Breast epithelium (tissue), 4 donors: ENCODE measurements around the gene MGAT5. TPM values are rescaled to one million over a fixed set of nuclear protein-coding genes. Genes with fewer than 3 reads are reported as not detected.

ENCODE experiments used
- DNase-seq, 2 donors: peaks; one replicate each; pipeline ENCODE4 v3.0.0-alpha.2; 2019; ENCODE audit warnings: low spot score in 2 of 2
- H3K27ac ChIP-seq, 2 donors: fragments of 200-600 bp; sonication (generic) in 1 of 2; one replicate each; pipeline ENCODE4 v1.5.1; 2016 to 2019; ENCODE audit warnings: mild to moderate bottlenecking in 1 of 2
- H3K27me3 ChIP-seq, 2 donors: fragments of 200-600 bp; sonication (generic) in 1 of 2; one replicate each; pipeline versions ENCODE4 v1.5.1 to v1.6.0; 2017 to 2019; ENCODE audit warnings: control low read depth in 1 of 2, mild to moderate bottlenecking in 1 of 2
- H3K36me3 ChIP-seq: fragments of 200-600 bp; one replicate; pipeline ENCODE4 v1.5.1; 2019
- H3K4me1 ChIP-seq, 2 donors: fragments of 200-600 bp; sonication (generic); one replicate each; pipeline ENCODE4 v1.5.1; 2016 to 2019; ENCODE audit warnings: control low read depth in 1 of 2
- H3K4me3 ChIP-seq, 3 donors: fragments of 200-600 bp; sonication (generic); 1 replicate in 2 of 3; 2 replicates in 1 of 3; pipeline ENCODE4 v1.5.1; 2016 to 2019; ENCODE audit warnings: mild to moderate bottlenecking in 3 of 3, moderate library complexity in 2 of 3
- H3K9me3 ChIP-seq, 2 donors: fragments of 200-600 bp; sonication (generic) in 1 of 2; one replicate each; pipeline ENCODE4 v1.5.1; 2016 to 2019; ENCODE audit warnings: control low read depth in 1 of 2
- POLR2A ChIP-seq: fragments of 450-650 bp; IDR thresholded peaks from one replicate; pipeline ENCODE4 v1.6.1; 2016; ENCODE audit warnings: antibody characterized with exemption, mild to moderate bottlenecking, moderate library complexity
- POLR2AphosphoS5 ChIP-seq, 3 donors: sonication (generic); formaldehyde crosslinking; IDR thresholded peaks; one replicate each; pipeline ENCODE4 v1.6.1; 2017; ENCODE audit warnings: antibody characterized with exemption in 3 of 3
- intact Hi-C: fragments of 100-400 bp; cut with DNase I; formaldehyde crosslinking; loops from one replicate; pipeline ENCODE4 v1.15.1; 2023; ENCODE audit warnings: low total_unique reads
- total RNA-seq, 3 donors: library from RNA; depleted of rRNA; stranded (reverse); fragments of >200 nt; gene quantifications; one replicate each; pipeline ENCODE4 v1.1.0, GENCODE V29; 2016
- TF ChIP-seq, protein P1 (sequence below), 3 donors: fragments of 450-650 bp; IDR thresholded peaks; one replicate each; pipeline ENCODE4 v1.5.1; 2016 to 2017; ENCODE audit warnings: antibody characterized with exemption in 3 of 3, mild to moderate bottlenecking in 3 of 3, moderate library complexity in 3 of 3

MGAT5 gene
- total RNA-seq, 3 donors from 2014 or later: 30.5 to 42.6 (median 34.4) TPM

DNA sequence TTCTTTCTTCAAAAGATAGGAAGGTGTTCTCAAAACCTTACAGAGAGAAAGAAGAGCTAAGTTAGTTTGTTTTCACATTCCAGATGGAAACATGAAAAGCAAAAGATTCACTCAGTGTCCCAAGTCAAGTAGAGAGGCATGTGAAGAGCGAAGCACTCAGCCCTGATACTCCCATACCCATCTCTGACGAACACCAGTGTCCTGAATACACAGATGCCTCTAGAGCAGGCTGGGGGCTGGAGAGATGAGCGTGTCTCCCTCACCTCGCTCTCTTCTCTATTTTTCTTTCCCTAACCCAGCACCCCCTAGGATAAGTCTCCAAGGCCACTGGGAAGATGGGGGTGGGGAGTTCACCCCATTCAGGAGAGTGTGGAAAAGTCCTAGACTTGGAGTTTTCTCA, 237.2 kb downstream of the MGAT5 start:
- no peaks in the 10 kb centered on the region for H3K4me1 ChIP-seq
- H3K4me3 ChIP-seq: no peak overlapping the region
- H3K9me3 ChIP-seq: no peaks in the 10 kb centered on the region
- H3K27ac ChIP-seq: no peak overlapping the region
- DNase-seq: no peak
- TF ChIP-seq POLR2AphosphoS5 (IDR thresholded peaks at IDR 0.05) (no peak), POLR2A (no peak)
- TF ChIP-seq, protein P1, sequence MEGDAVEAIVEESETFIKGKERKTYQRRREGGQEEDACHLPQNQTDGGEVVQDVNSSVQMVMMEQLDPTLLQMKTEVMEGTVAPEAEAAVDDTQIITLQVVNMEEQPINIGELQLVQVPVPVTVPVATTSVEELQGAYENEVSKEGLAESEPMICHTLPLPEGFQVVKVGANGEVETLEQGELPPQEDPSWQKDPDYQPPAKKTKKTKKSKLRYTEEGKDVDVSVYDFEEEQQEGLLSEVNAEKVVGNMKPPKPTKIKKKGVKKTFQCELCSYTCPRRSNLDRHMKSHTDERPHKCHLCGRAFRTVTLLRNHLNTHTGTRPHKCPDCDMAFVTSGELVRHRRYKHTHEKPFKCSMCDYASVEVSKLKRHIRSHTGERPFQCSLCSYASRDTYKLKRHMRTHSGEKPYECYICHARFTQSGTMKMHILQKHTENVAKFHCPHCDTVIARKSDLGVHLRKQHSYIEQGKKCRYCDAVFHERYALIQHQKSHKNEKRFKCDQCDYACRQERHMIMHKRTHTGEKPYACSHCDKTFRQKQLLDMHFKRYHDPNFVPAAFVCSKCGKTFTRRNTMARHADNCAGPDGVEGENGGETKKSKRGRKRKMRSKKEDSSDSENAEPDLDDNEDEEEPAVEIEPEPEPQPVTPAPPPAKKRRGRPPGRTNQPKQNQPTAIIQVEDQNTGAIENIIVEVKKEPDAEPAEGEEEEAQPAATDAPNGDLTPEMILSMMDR (IDR thresholded peaks at IDR 0.05): no peak
- no peaks in the 10 kb centered on the region for H3K27me3 ChIP-seq
- no peaks in the 10 kb centered on the region for H3K36me3 ChIP-seq
- intact Hi-C loops: no loop called here

DNA sequence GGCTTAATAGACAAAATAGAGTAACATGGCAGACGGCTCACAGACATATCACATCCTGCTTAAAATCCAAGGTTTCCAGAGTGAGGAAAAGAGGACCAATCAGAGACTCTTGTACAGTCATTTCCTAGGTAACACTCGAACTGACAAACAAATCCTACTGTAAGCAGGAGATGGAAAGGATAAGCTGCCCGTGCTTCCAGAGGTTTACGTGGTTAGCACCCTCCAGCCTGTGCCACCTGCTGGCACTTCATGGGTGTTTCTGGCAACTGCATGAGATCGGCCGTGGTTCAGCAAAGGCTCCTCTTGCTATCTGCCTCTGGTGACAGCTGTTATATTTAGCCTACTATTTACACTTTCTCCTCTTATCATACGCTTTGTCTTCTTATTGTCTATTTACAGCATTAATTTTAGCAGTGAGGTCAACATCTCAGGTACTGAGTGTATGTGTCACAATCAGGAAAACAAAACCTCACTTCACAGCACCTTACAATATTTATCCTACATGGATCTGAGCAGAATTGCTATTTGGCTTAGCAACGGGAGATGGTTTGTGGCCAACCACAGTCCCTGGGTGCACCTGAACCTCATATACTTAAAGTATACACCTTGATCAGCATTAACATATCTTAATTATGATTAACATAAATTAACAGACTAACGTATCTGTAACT, 238.0 kb downstream of the MGAT5 start:
- TF ChIP-seq, protein P1 (IDR thresholded peaks at IDR 0.05): no peak
- TF ChIP-seq POLR2AphosphoS5 (IDR thresholded peaks at IDR 0.05) (no peak), POLR2A (no peak)
- Histone ChIP-seq H3K36me3 (no peaks in the 10 kb centered on the region), H3K4me1 (no peaks in the 10 kb centered on the region), H3K27me3 (no peaks in the 10 kb centered on the region), H3K27ac (no peak overlapping the region), H3K9me3 (no peaks in the 10 kb centered on the region), H3K4me3 (no peak overlapping the region)
- intact Hi-C loops: no loop called here
- DNase-seq: no peak

DNA sequence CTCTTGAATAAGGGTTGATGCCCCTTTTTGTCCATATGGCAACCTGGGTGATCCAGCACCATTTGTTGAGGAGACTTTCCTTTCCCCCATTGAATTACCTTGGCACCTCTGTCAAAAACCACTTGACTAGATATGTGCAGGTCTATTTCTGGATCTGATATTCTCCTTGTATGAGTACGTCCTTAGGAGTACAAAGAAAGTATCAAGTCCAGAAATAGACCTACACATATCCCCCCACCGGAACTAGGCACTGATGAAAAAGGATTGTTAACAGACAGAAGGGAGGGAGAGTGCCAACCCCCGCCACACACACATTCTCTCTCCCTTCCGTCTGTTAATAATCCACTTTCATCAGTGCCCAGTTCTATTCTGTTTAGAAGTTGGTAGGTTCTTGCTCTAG, 239.9 kb downstream of the MGAT5 start:
- DNase-seq: no peak
- H3K9me3 ChIP-seq: no peaks in the 10 kb centered on the region
- intact Hi-C loops: no loop called here
- no peaks in the 10 kb centered on the region for H3K27me3 ChIP-seq
- H3K4me3 ChIP-seq: no peak overlapping the region
- H3K36me3 ChIP-seq: no peaks in the 10 kb centered on the region
- no peak overlapping the region for H3K27ac ChIP-seq
- no peaks in the 10 kb centered on the region for H3K4me1 ChIP-seq
- TF ChIP-seq, protein P1 (IDR thresholded peaks at IDR 0.05): no peak

DNA sequence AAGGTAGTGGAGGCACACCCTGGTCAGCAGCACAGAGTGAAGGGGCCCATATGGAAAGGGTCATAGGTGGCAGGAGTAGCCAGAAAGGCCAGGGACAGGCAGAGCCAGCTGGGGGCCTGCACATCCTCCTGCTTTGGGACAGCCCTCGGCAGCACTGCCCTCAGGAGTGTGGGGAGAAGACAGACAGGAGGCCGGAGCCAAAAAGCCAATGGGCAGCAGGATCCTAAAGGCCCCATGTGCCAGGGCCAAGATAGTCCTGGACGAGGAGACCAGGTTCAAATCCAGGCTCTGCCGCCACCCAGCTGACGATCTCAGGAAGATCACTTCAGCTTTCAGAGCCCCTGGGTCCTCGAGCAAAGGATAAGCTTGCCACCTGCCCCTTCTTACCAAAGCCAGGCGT, 244.8 kb downstream of the MGAT5 start:
- no peaks in the 10 kb centered on the region for H3K4me1 ChIP-seq

DNA sequence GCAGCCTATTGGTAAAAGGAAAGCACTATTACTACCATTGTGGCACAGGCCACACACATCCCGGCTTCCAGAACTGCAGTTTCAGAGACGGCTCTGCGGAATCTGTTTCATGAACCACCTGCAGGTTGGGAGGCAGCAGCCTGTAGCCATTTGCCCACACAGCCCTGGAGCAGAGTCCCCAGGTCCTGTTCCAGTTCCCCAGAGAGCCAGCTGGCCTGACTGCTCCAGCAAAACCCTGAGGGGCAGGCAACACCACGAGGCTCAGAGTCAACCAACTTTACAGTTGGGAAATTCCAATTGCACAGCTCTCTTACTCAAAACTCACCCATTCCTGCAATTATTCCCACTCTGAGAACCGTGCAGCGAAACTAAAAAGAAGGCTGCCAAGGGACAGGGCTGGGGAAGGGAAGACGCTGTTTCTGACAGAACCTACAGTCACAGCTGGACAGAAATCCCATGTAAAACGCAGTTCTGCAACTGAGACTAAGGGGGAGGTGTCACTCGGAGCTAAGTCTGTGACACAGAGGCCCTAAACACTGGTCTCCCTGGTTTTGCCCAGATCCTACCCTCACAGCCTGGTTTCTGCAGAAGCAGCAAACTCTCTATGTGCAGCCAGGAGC, 245.5 kb downstream of the MGAT5 start:
- Histone ChIP-seq H3K4me3 (no peak overlapping the region), H3K27me3 (no peaks in the 10 kb centered on the region), H3K27ac (no peak overlapping the region), H3K4me1 (no peaks in the 10 kb centered on the region), H3K9me3 (no peaks in the 10 kb centered on the region), H3K36me3 (no peaks in the 10 kb centered on the region)
- TF ChIP-seq POLR2AphosphoS5 (IDR thresholded peaks at IDR 0.05) (no peak), POLR2A (no peak)
- TF ChIP-seq, protein P1 (IDR thresholded peaks at IDR 0.05): no peak
- intact Hi-C loops: no loop called here
- DNase-seq: no peak

More for the DNA sequence above, 244.8 kb downstream of the MGAT5 start:
- no peak overlapping the region for H3K27ac ChIP-seq
- TF ChIP-seq POLR2AphosphoS5 (IDR thresholded peaks at IDR 0.05) (no peak), POLR2A (no peak)
- TF ChIP-seq, protein P1 (IDR thresholded peaks at IDR 0.05): no peak
- H3K36me3 ChIP-seq: no peaks in the 10 kb centered on the region
- no peaks in the 10 kb centered on the region for H3K27me3 ChIP-seq
- H3K4me3 ChIP-seq: no peak overlapping the region
- intact Hi-C loops: no loop called here
- H3K9me3 ChIP-seq: no peaks in the 10 kb centered on the region
- no peak for DNase-seq
